Measurements from ENCODE around the gene HIP1.
"Not testable (repeated sequence)": the region's sequence is repeated elsewhere in the genome, so short reads cannot be mapped to it uniquely, and the experiment has no call there.

HIP1 gene

GRCh38 chr7:75485355-75485978, 253.3 kb downstream of the HIP1 start:
- not testable (repeated sequence) for DNase-seq

Measured in NCI-H1105 (cell line).